ENCODE data around the gene TMEM235.
"Not testable (repeated sequence)": the region's sequence is repeated elsewhere in the genome, so short reads cannot be mapped to it uniquely, and the experiment has no call there.

The TMEM235 gene

GRCh38 chr17:78232859-78233173 is 1.4 kb downstream of the TMEM235 start:
- no peak for DNase-seq (ENCODE audit: low spot score)
- TF ChIP-seq CTCF (IDR thresholded peaks at IDR 0.05; ENCODE audit: extremely low read depth, insufficient read depth, missing control alignments), result no peak
- in situ Hi-C loops (cut with MboI; ENCODE audit: low pct_unique_long_range_greater_than_20kb, low sequenced_read_pairs, unreplicated experiment), result no loop called here

GRCh38 chr17:78233678-78234077 is 2.2 kb downstream of the TMEM235 start:
- TF ChIP-seq CTCF (IDR thresholded peaks at IDR 0.05; ENCODE audit: extremely low read depth, insufficient read depth, missing control alignments), result no peak
- in situ Hi-C loops (cut with MboI; ENCODE audit: low pct_unique_long_range_greater_than_20kb, low sequenced_read_pairs, unreplicated experiment), result no loop called here
- no peak for DNase-seq (ENCODE audit: low spot score)

- no peak for DNase-seq (ENCODE audit: low spot score)
- no peak for TF ChIP-seq CTCF (IDR thresholded peaks at IDR 0.05; ENCODE audit: extremely low read depth, insufficient read depth, missing control alignments)
- in situ Hi-C loops (cut with MboI; ENCODE audit: low pct_unique_long_range_greater_than_20kb, low sequenced_read_pairs, unreplicated experiment), result no loop called here
These were observed 2.9 kb downstream of the TMEM235 start for GRCh38 chr17:78234261-78234865.

GRCh38 chr17:78235022-78235421 is 3.6 kb downstream of the TMEM235 start:
- in situ Hi-C loops (cut with MboI; ENCODE audit: low pct_unique_long_range_greater_than_20kb, low sequenced_read_pairs, unreplicated experiment); DNase-seq (ENCODE audit: low spot score): not testable (repeated sequence)

GRCh38 chr17:78235885-78236284 is 4.5 kb downstream of the TMEM235 start:
- in situ Hi-C loops (cut with MboI; ENCODE audit: low pct_unique_long_range_greater_than_20kb, low sequenced_read_pairs, unreplicated experiment), result no loop called here
- TF ChIP-seq CTCF (IDR thresholded peaks at IDR 0.05; ENCODE audit: extremely low read depth, insufficient read depth, missing control alignments), result no peak
- no peak for DNase-seq (ENCODE audit: low spot score)

- no peak for TF ChIP-seq CTCF (IDR thresholded peaks at IDR 0.05; ENCODE audit: extremely low read depth, insufficient read depth, missing control alignments)
- in situ Hi-C loops (cut with MboI; ENCODE audit: low pct_unique_long_range_greater_than_20kb, low sequenced_read_pairs, unreplicated experiment), result no loop called here
- no peak for DNase-seq (ENCODE audit: low spot score)
These were observed 5.1 kb downstream of the TMEM235 start for GRCh38 chr17:78236362-78237127.

- in situ Hi-C loops (cut with MboI; ENCODE audit: low pct_unique_long_range_greater_than_20kb, low sequenced_read_pairs, unreplicated experiment), result no loop called here
- no peak for TF ChIP-seq CTCF (IDR thresholded peaks at IDR 0.05; ENCODE audit: extremely low read depth, insufficient read depth, missing control alignments)
- DNase-seq (ENCODE audit: low spot score), result no peak
These were observed 6.1 kb downstream of the TMEM235 start for GRCh38 chr17:78237401-78238012.

Measured in GM13977 (cell line).